Breast epithelium (tissue), 4 donors: Measurements from ENCODE around the gene UBE2G1. TPM values are rescaled to one million over a fixed set of nuclear protein-coding genes. Genes with fewer than 3 reads are reported as not detected.

Experiments
- DNase-seq, 2 donors: peaks; one replicate each; pipeline ENCODE4 v3.0.0-alpha.2; 2019; ENCODE audit warnings: low spot score in 2 of 2
- H3K27ac ChIP-seq, 2 donors: fragments of 200-600 bp; sonication (generic) in 1 of 2; one replicate each; pipeline ENCODE4 v1.5.1; 2016 to 2019; ENCODE audit warnings: mild to moderate bottlenecking in 1 of 2
- H3K27me3 ChIP-seq, 2 donors: fragments of 200-600 bp; sonication (generic) in 1 of 2; one replicate each; pipeline versions ENCODE4 v1.5.1 to v1.6.0; 2017 to 2019; ENCODE audit warnings: control low read depth in 1 of 2, mild to moderate bottlenecking in 1 of 2
- H3K36me3 ChIP-seq: fragments of 200-600 bp; one replicate; pipeline ENCODE4 v1.5.1; 2019
- H3K4me1 ChIP-seq, 2 donors: fragments of 200-600 bp; sonication (generic); one replicate each; pipeline ENCODE4 v1.5.1; 2016 to 2019; ENCODE audit warnings: control low read depth in 1 of 2
- H3K4me3 ChIP-seq, 3 donors: fragments of 200-600 bp; sonication (generic); 1 replicate in 2 of 3; 2 replicates in 1 of 3; pipeline ENCODE4 v1.5.1; 2016 to 2019; ENCODE audit warnings: mild to moderate bottlenecking in 3 of 3, moderate library complexity in 2 of 3
- H3K9me3 ChIP-seq, 2 donors: fragments of 200-600 bp; sonication (generic) in 1 of 2; one replicate each; pipeline ENCODE4 v1.5.1; 2016 to 2019; ENCODE audit warnings: control low read depth in 1 of 2
- CTCF ChIP-seq, 3 donors: fragments of 450-650 bp; IDR thresholded peaks; one replicate each; pipeline ENCODE4 v1.5.1; 2016 to 2017; ENCODE audit warnings: antibody characterized with exemption in 3 of 3, mild to moderate bottlenecking in 3 of 3, moderate library complexity in 3 of 3
- POLR2A ChIP-seq: fragments of 450-650 bp; IDR thresholded peaks from one replicate; pipeline ENCODE4 v1.6.1; 2016; ENCODE audit warnings: antibody characterized with exemption, mild to moderate bottlenecking, moderate library complexity
- POLR2AphosphoS5 ChIP-seq, 3 donors: sonication (generic); formaldehyde crosslinking; IDR thresholded peaks; one replicate each; pipeline ENCODE4 v1.6.1; 2017; ENCODE audit warnings: antibody characterized with exemption in 3 of 3
- intact Hi-C: fragments of 100-400 bp; cut with DNase I; formaldehyde crosslinking; loops from one replicate; pipeline ENCODE4 v1.15.1; 2023; ENCODE audit warnings: low total_unique reads
- total RNA-seq, 3 donors: library from RNA; depleted of rRNA; stranded (reverse); fragments of >200 nt; gene quantifications; one replicate each; pipeline ENCODE4 v1.1.0, GENCODE V29; 2016

The UBE2G1 gene
- total RNA-seq, 3 donors from 2014 or later = 43.3 to 56.5 (median 43.4) TPM

DNA sequence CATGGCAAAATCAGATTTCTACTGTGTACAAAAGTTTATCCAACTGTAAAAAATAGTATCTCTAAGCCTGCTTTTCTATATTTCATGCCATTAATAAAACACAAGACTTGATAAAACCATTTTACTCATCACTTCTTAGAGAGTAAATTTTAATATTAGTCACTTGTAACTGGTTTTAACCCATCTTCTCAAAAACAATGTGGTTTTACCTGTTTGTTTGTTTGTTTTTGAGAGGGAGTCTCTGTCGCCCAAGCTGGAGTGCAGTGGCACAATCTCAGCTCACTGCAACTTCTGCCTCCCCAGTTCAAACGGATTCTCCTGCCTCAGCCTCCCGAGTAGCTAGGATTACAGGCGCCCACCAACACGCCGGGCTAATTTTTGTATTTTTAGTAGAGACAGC lies 32.1 kb downstream of the UBE2G1 start:
- no peak for DNase-seq
- TF ChIP-seq POLR2AphosphoS5 (IDR thresholded peaks at IDR 0.05) (no peak), POLR2A (no peak), CTCF (IDR thresholded peaks at IDR 0.05) (no peak)
- Histone ChIP-seq H3K27me3 (no peaks in the 10 kb centered on the region), H3K4me3 (no peak overlapping the region), H3K4me1 (peaks cover 0 to 14% of the 10 kb centered on the region in 2 donors), H3K27ac (no peak overlapping the region), H3K36me3 (no peaks in the 10 kb centered on the region), H3K9me3 (no peaks in the 10 kb centered on the region)
- intact Hi-C loops = no loop called here

DNA sequence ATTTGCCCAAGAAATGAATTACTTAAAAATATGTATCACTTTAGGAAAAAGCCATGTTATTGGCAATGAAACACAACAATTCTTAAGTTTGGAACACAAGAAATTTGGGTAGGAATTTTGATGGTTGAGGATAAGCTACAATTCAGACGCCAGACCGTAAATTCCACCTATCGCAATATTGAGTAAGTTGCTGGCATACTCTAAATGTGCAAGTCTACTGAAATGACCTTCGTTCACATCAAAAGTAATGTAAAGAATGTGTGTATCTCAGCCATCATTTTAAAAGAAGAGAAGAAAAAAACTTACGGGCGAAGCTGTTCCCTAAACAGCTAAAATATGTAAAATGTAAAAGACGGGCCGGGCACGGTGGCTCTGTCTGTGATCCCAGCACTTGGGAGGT lies 33.4 kb downstream of the UBE2G1 start:
- Histone ChIP-seq H3K27me3 (no peaks in the 10 kb centered on the region), H3K27ac (no peak overlapping the region), H3K4me1 (peaks cover 0 to 14% of the 10 kb centered on the region in 2 donors), H3K9me3 (no peaks in the 10 kb centered on the region), H3K4me3 (no peak overlapping the region), H3K36me3 (no peaks in the 10 kb centered on the region)
- no peak for TF ChIP-seq POLR2A
- TF ChIP-seq POLR2AphosphoS5 (IDR thresholded peaks at IDR 0.05) = no peak
- no peak for TF ChIP-seq CTCF (IDR thresholded peaks at IDR 0.05)
- no peak for DNase-seq
- intact Hi-C loops = no loop called here

GRCh38 chr17:4332296-4332970 lies 34.0 kb downstream of the UBE2G1 start:
- Histone ChIP-seq H3K27me3 (no peaks in the 10 kb centered on the region), H3K27ac (no peak overlapping the region), H3K4me3 (no peak overlapping the region), H3K9me3 (no peaks in the 10 kb centered on the region), H3K36me3 (no peaks in the 10 kb centered on the region), H3K4me1 (peaks cover 0 to 14% of the 10 kb centered on the region in 2 donors)
- intact Hi-C loops = no loop called here
- TF ChIP-seq POLR2A = no peak
- no peak for TF ChIP-seq POLR2AphosphoS5 (IDR thresholded peaks at IDR 0.05)
- TF ChIP-seq CTCF (IDR thresholded peaks at IDR 0.05) = no peak
- DNase-seq = no peak

- no peak for TF ChIP-seq POLR2A
- TF ChIP-seq CTCF (IDR thresholded peaks at IDR 0.05) = no peak
- TF ChIP-seq POLR2AphosphoS5 (IDR thresholded peaks at IDR 0.05) = no peak
- Histone ChIP-seq H3K9me3 (no peaks in the 10 kb centered on the region), H3K4me3 (no peak overlapping the region), H3K27ac (no peak overlapping the region), H3K4me1 (peaks cover 0 to 14% of the 10 kb centered on the region in 2 donors), H3K27me3 (no peaks in the 10 kb centered on the region), H3K36me3 (no peaks in the 10 kb centered on the region)
- intact Hi-C loops = no loop called here
- no peak for DNase-seq
Measured at GRCh38 chr17:4331614-4332013, 34.9 kb downstream of the UBE2G1 start.

- Histone ChIP-seq H3K9me3 (no peaks in the 10 kb centered on the region), H3K27me3 (no peaks in the 10 kb centered on the region), H3K4me3 (no peak overlapping the region), H3K4me1 (peaks cover 0 to 14% of the 10 kb centered on the region in 2 donors), H3K36me3 (no peaks in the 10 kb centered on the region), H3K27ac (no peak overlapping the region)
- TF ChIP-seq POLR2A (no peak), CTCF (IDR thresholded peaks at IDR 0.05) (no peak), POLR2AphosphoS5 (IDR thresholded peaks at IDR 0.05) (no peak)
- intact Hi-C loops = no loop called here
- no peak for DNase-seq
Measured at GRCh38 chr17:4329838-4330237, 36.6 kb downstream of the UBE2G1 start.
